DND-41 (cell line): ENCODE measurements around the gene ACAD10.

Experiments
- ATAC-seq: fragments of 200-7000 bp; cut with Tn5 transposase; 3 replicates; pipeline ENCODE4 v1.9.1; 2021; ENCODE audit warnings: low read depth; ENCODE audit not compliant: insufficient read depth
- DNase-seq: peaks from one replicate; pipeline ENCODE4 v3.0.0-alpha.2; 2020
- H2AFZ ChIP-seq: 2 replicates; pipeline ENCODE4 v1.6.0; 2012; ENCODE audit warnings: low read depth, low read length
- H3K27ac ChIP-seq: 2 replicates; pipeline ENCODE4 v1.5.1; 2012; ENCODE audit warnings: low read length, inconsistent platforms
- H3K27me3 ChIP-seq: fragments of 200-600 bp; sonication (generic); 2 replicates; pipeline ENCODE4 v1.6.0; 2012; ENCODE audit warnings: low read length, mild to moderate bottlenecking, inconsistent platforms; ENCODE audit not compliant: insufficient read depth, poor library complexity
- H3K36me3 ChIP-seq: 2 replicates; pipeline ENCODE4 v1.5.1; 2012; ENCODE audit warnings: low read length, inconsistent platforms; ENCODE audit not compliant: insufficient read depth
- H3K4me1 ChIP-seq: 2 replicates; pipeline ENCODE4 v1.5.1; 2012; ENCODE audit warnings: mild to moderate bottlenecking, low read length; ENCODE audit not compliant: insufficient read depth
- H3K4me2 ChIP-seq: 2 replicates; pipeline ENCODE4 v1.6.0; 2012; ENCODE audit warnings: mild to moderate bottlenecking, moderate library complexity, low read length, inconsistent platforms; ENCODE audit not compliant: insufficient read depth
- H3K4me3 ChIP-seq, 2 experiments: fragments of 200-600 bp in 1 of 2; shearing (Covaris generic) in 1 of 2; 2 replicates each; pipeline ENCODE4 v1.5.1; 2012 to 2016; ENCODE audit warnings: inconsistent platforms in 2 of 2, low read length in 2 of 2, mild to moderate bottlenecking in 2 of 2, low read depth in 1 of 2, moderate library complexity in 1 of 2
- H3K79me2 ChIP-seq: 2 replicates; pipeline ENCODE4 v1.6.0; 2012; ENCODE audit warnings: low read length, inconsistent platforms; ENCODE audit not compliant: insufficient read depth
- H3K9ac ChIP-seq: 2 replicates; pipeline ENCODE4 v1.6.0; 2012; ENCODE audit warnings: low read depth, mild to moderate bottlenecking, inconsistent platforms, low read length, moderate library complexity
- H3K9me3 ChIP-seq: 2 replicates; pipeline ENCODE4 v1.5.1; 2012; ENCODE audit warnings: low read length, moderate library complexity, mild to moderate bottlenecking, inconsistent platforms; ENCODE audit not compliant: insufficient read depth, severe bottlenecking
- H4K20me1 ChIP-seq: 2 replicates; pipeline ENCODE4 v1.6.0; 2012; ENCODE audit warnings: low read length; ENCODE audit not compliant: insufficient read depth
- EZH2 ChIP-seq: IDR thresholded peaks from 3 replicates; pipeline ENCODE4 v1.6.1; 2012; ENCODE audit warnings: borderline replicate concordance, low read depth, mild to moderate bottlenecking, moderate library complexity, low read length, inconsistent platforms; ENCODE audit not compliant: severe bottlenecking
- TF ChIP-seq, protein P1 (sequence below): IDR thresholded peaks from 2 replicates; pipeline ENCODE4 v1.5.1; 2012; ENCODE audit warnings: borderline replicate concordance, low read length, moderate library complexity, mild to moderate bottlenecking; ENCODE audit not compliant: poor library complexity, severe bottlenecking; ENCODE audit errors: extremely low read depth

The ACAD10 gene

DNA sequence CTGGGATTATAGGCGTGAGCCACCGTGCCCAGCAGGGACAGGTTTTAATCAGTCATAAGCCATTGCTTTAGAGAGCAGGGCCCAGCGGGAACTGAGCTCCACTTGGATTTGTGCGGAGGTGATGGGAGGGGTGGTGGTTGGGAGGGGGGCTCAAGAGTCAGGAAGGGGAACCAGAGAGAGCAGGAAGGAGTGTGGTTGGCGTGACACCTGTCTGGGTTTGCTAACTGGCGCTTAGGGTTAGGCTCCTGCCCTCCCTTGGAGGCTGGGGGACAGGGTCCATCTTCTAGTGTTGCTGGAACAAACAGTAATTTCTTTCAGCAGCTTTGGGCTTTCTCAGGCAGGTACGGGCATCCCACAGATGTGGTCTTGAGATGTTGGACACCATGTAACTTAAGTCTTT lies 73.4 kb downstream of the ACAD10 start:
- H3K36me3 ChIP-seq = peaks cover 4% of the 10 kb centered on the region; the same call in 1 of the 2 replicates
- H4K20me1 ChIP-seq = 0 out of 2 replicates have a peak, but pooled peaks cover 3% of the 10 kb centered on the region
- ATAC-seq (peak; percentile 22; the same call in 1 of the 3 replicates), DNase-seq (peak; percentile 41)
- no peak overlapping the region for H3K9ac ChIP-seq
- no peak for TF ChIP-seq EZH2
- TF ChIP-seq, protein P1, sequence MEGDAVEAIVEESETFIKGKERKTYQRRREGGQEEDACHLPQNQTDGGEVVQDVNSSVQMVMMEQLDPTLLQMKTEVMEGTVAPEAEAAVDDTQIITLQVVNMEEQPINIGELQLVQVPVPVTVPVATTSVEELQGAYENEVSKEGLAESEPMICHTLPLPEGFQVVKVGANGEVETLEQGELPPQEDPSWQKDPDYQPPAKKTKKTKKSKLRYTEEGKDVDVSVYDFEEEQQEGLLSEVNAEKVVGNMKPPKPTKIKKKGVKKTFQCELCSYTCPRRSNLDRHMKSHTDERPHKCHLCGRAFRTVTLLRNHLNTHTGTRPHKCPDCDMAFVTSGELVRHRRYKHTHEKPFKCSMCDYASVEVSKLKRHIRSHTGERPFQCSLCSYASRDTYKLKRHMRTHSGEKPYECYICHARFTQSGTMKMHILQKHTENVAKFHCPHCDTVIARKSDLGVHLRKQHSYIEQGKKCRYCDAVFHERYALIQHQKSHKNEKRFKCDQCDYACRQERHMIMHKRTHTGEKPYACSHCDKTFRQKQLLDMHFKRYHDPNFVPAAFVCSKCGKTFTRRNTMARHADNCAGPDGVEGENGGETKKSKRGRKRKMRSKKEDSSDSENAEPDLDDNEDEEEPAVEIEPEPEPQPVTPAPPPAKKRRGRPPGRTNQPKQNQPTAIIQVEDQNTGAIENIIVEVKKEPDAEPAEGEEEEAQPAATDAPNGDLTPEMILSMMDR = no peak
- H3K27ac ChIP-seq = no peak overlapping the region
- H3K4me3 ChIP-seq = no peak overlapping the region
- no peak overlapping the region for H2AFZ ChIP-seq
- H3K79me2 ChIP-seq = no peaks in the 10 kb centered on the region
- no peak overlapping the region for H3K4me2 ChIP-seq
- H3K4me1 ChIP-seq = peaks cover 39% of the 10 kb centered on the region
- no peaks in the 10 kb centered on the region for H3K9me3 ChIP-seq
- no peaks in the 10 kb centered on the region for H3K27me3 ChIP-seq

DNA sequence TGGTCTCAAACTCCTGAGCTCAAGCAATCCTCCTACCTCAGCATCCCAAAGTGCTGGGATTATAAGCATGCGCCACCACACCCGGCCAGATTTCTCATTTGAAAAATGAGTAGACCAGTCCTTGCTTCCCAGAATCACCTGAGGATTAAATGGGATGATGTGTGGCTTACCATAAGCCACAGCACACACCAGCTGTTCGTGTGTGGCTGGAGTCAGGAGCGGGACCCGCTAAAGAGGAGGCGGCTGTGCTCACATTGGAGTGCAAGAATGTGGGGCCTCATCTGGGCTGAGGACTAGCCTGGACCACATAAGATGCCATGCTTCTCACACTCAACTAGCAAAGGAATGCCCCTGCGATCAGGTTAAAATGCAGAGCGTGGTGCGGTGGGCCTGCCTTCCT lies 74.1 kb downstream of the ACAD10 start:
- Histone ChIP-seq H3K27ac (no peak overlapping the region), H3K36me3 (no peaks in the 10 kb centered on the region; the same call in 1 of the 2 replicates), H3K4me2 (no peak overlapping the region), H2AFZ (no peak overlapping the region), H3K27me3 (no peaks in the 10 kb centered on the region), H4K20me1 (0 out of 2 replicates have a peak, but pooled peaks cover 3% of the 10 kb centered on the region), H3K4me1 (peaks cover 39% of the 10 kb centered on the region), H3K4me3 (no peak overlapping the region), H3K9ac (no peak overlapping the region), H3K9me3 (no peaks in the 10 kb centered on the region), H3K79me2 (no peaks in the 10 kb centered on the region)
- no peak for ATAC-seq
- no peak for TF ChIP-seq EZH2
- TF ChIP-seq, protein P1 = no peak
- no peak for DNase-seq

DNA sequence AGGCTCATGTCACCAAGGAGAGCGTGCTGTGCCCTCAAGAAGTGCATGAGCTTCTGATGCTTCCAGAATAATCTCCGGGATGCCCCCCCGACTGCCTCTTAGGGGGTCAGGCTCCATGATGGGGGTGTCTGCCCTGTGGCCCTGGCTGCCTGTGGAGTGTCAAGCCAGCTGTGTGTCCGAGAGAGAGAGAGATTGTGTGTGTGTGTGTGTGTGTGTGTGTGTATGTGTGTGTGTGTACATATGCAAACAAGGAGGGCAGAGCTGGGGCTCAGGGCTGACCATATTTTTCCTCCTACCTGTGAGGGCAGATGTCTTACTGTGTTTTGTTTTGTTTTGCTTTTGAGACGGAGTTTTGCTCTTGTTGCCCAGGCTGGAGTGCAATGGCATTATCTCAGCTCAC lies 75.2 kb downstream of the ACAD10 start:
- DNase-seq (no peak), ATAC-seq (no peak)
- Histone ChIP-seq H3K4me3 (no peak overlapping the region), H3K9me3 (no peaks in the 10 kb centered on the region), H3K9ac (no peak overlapping the region), H3K27me3 (no peaks in the 10 kb centered on the region), H3K4me2 (no peak overlapping the region), H3K36me3 (no peaks in the 10 kb centered on the region; the same call in 1 of the 2 replicates), H3K4me1 (peaks cover 39% of the 10 kb centered on the region), H4K20me1 (0 out of 2 replicates have a peak, but pooled peaks cover 3% of the 10 kb centered on the region), H3K79me2 (no peaks in the 10 kb centered on the region), H3K27ac (no peak overlapping the region), H2AFZ (no peak overlapping the region)
- no peak for TF ChIP-seq EZH2
- TF ChIP-seq, protein P1 = no peak
